ENCODE measurements around the gene PTPN23. TPM values are rescaled to one million over a fixed set of nuclear protein-coding genes. Genes with fewer than 3 reads are reported as not detected.

Gene PTPN23
- total RNA-seq, 1 donor from 2014 or later, result 9.5 TPM

DNA sequence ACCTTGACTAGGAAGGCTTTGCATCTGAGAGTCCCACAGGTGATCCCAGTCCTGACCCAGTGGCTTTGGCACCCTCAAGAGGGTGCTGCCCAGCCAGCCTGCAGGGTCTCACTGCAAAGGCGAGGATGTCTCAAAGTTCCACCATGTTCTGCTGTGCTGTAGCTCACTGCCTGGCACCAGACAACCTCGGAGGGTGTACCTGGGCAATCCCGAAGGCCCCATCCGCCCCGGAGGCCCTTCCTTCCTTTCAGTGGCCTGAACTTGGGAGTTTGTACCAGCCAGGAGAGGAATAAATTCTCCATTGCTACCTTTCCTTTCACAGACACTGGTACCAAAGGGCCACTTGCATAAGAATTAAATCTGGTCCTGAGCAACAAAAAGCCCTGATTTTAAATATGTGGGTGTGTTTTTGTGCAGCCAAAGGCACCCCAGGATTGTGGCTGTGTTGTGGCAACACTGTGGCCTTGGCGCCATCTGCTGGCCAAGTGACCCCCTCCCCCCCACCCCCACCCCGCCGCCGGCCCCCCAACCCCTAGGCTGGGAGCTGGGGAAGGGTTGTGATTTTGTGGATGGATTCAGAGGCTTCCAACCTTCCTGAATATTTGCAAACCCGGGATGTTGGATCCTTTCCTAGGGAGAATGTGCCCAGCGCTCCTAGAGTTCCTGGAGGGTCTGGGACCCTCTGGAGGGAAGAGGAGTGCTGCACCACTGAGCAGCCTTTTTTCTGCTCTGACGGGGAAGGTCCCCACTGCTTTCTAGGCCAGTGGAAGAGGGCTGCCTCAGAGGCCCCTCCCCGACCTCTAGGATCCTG, 9.7 kb upstream of the PTPN23 start:
- DNase-seq (ENCODE audit: low read depth in 2 of 2), result peak in 1 of 2 donors; percentile 34

DNA sequence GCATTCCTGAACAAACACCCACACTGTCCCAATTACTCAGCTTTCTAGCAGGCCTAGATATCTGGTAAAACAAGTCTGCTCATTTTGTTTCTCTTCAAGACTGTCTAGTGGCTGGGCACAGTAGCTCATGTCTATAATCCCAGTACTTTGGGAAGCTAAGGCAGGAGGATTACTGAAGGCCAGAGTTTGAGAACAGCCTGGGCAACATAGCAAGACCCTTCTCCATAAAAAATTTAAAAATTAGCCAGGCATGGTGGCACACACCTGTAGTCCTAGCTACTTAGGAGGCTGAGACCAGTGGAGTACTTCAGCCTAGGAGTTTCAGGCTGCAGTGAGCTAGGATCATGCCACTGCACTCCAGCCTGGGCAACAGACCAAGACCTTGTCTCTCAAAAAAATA, 6.2 kb upstream of the PTPN23 start:
- DNase-seq (ENCODE audit: low read depth in 2 of 2), result no peak

DNA sequence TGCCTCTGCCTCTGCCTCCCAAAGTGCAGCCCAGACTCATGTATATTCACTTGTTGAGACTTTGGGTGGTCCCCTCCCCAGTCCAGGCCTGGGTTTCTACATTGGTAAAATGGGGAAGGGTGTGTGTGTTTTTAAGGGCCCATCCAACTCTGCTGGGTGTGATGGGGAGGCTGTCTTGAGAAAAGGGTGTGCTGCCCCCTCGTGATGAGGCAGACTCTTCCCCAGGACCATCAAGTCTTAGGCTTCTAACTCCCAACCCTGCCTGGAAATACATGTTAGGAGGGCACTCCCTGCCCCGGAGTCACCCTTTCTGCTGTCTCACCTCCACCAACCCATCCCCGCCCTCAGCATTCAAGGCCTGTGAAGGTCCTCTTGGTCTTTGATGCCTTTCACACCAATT, 4.4 kb upstream of the PTPN23 start:
- DNase-seq (ENCODE audit: low read depth in 2 of 2), result no peak

DNA sequence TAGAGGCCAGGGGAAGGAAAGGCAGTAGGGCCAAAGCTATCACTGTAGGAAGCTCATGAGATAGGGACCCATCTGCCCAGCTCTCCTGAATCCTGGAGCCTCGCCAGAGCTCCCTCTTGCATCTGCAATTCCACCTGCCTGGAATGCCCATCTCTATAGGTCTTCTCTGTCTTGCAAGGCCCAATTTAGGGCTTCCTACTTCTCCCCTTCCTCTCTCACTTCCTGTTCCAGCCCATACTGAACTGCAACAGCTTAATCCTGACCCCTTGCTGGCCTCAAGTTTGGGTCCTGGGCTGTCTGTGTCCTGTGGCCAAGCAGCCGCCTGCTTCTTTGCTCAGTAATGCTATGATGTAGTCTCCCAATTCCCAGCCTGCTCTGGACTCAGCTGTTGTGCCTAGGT, 3.6 kb upstream of the PTPN23 start:
- no peak for DNase-seq (ENCODE audit: low read depth in 2 of 2)

DNA sequence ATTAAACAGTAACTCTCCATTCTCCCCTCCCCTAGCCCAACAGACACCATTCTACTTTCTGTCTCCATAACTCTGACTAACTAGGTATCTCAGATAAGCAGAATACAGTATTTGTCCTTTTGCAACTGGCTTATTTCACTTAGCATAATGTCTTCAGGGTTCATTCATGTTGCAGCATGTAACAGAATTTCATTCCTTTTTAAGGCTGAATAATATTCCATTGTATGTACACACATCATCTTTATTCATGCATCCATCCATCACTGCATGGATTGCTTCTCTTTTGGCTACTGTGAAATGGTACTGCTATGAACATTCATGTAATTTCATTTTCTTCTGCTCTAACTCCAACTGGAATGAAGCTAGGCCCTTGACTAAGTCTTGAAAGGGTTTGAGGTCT, 2.0 kb upstream of the PTPN23 start:
- DNase-seq (ENCODE audit: low read depth in 2 of 2), result no peak

DNA sequence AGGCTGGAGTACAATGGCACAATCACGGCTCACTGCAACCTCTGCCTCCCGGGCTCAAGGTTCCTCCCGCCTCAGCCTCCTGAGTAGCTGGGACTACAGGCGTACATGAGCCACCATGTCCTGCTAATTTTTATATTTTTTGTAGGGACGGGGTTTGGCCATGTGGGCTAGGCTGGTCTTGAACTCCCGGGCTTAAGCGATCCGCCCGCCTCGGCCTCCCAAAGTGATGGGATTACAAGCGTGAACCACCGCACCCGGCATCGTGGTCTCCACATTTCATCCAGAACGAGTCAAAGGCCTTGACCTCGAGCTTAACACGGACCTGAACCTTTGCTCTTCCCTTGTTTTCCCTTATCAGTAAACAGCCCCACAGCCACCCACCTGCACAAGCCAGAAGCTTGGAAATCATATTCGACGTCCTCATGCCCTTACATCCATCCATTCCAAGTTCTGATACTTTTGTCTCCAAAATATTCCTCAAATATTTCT, 1.4 kb upstream of the PTPN23 start:
- no peak for DNase-seq (ENCODE audit: low read depth in 2 of 2)

DNA sequence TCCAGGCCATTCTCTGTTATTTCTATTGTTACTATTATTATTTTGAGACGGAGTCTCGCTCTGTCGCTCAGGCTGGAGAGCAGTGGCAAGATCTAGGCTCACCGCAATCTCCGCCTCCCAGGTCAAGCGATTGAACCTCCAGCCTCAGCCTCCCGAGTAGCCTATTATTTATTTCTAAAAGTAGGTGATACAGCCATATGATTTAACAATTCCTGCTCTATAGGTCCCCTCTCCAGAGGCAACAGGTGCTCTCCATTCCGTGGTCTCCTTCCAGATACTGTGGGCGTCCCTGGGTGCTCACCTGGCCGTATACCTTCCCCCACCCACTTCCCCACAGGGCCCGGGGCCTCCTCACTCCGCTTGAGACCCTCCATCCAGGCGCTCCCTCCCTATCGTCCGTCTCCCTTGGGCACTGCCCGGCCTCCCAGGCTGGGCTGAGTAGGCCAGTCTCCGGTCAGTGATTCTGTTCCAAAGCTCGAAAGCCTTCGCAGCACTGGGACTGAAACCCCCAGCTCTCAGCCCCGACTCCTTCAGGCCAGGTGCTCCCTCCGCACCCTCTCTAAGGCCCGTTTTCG, 708 bp upstream of the PTPN23 start:
- DNase-seq (ENCODE audit: low read depth in 2 of 2), result peak in 1 of 2 donors; percentile 11

DNA sequence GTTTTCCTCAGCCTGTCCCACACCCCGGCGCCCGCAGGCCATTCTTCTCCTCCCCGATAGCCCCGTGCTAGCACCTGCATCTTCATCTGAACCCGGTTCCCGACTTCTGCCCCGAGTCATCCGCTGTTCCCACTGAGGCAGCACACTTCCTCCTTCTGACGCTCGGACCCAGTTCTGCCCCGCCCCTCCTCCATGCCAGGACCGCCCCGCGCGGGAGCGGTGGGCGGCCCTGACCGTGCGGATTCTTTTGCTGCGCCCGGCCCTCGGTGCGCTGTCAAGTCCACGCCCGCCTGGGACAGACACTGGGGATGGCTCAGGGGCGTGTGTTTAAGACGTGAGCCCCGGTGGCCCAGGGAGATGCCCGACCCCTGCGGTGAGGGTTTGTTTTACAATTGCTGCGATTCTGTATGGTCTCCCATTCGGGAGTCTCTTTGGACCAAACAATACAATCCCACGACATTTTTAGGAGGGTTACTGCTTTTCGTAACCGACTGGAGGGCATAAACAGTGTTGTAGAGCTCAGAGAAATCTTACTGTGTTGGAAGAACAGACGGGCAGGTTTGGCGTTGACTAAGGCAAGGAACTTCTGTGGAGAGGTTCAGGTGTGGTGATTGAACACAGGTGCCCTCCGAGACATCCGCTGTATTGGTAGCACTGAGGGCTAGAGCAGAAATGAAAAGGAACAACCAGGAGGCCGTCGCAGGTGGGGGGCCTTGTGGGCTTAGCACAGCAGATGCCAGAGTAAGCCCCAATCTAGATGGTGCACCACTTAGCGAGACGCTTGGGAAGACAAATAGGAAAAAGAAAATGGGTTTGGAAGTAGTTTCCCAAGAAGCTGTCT, 716 bp downstream of the PTPN23 start:
- peak; percentile 65 to 92 for DNase-seq (ENCODE audit: low read depth in 2 of 2)

DNA sequence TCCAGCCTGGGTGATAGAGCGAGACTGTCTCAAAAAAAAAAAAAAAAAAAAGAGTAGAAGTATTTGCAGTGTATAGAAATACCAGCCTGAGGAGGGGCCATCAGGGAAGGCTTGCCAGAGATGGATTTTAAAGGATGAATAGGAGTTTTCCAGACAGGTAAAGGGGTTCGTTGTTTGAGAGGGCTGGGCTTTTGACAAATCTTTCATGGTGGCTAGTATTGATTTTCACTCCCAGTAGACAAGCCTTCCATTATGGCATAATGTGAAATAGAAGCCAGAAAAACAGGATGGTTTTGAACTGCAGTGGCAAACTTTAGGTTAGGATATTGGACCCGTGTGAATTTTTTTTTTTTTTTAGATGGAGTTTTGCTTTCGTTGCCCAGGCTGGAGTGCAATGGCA, 3.6 kb downstream of the PTPN23 start:
- no peak for DNase-seq (ENCODE audit: low read depth in 2 of 2)

DNA sequence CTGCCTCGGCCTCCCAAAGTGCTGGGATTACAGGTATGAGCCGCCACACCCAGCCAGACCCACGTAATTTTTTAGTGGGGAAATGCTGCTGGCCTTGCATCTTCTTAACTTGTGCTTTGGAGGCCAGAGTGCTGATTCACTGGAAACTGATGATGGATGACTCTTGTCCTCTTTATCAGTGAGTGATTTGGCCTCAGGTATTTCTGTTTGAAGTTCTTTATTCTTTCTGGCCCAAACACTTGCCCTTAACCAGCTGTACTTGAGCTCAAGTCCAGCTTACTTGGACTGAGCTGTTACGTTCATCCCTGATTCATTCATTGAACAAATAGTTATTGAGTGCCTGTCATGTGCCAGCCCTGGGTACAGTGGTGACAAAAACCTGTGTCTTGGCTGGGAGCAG, 4.2 kb downstream of the PTPN23 start:
- DNase-seq (ENCODE audit: low read depth in 2 of 2), result no peak

DNA sequence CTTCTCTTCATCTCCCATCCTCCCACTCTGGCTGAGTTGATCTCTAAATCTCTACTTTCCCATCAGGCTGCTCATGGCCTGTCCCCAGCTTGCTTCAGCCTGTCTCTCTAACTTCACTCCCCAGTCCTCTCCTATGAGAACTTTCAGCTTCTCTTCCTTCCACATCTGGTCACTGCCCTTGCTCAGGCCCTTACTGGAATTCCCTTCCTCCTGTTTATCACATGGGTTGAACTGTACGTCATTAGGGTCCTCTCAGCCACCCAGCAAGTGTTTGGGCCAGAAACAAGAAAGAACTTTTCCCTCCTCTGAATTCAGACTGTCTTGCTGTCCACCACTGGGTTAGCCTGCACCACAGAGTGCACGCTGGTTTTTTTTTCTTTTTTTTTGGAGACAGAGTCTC, 5.0 kb downstream of the PTPN23 start:
- no peak for DNase-seq (ENCODE audit: low read depth in 2 of 2)

DNA sequence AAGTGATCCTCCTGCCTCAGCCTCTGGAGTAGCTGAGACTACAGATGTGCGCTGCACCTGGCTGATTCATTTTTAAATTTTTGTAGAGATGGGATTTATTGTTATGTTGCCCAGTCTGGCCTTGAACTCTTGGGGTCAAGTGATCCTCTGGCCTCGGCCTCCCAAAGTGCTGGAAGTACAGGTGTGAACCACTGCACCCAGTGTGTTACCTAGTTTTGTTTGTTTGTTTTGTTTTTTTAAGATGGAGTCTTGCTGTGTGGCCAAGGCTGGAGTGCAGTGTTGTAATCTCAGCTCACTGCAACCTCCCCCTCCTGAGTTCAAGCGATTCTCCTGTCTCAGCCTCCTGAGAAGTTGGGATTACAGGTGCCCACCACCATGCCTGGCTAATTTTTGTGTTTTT, 12.1 kb downstream of the PTPN23 start:
- no peak for DNase-seq (ENCODE audit: low read depth in 2 of 2)

DNA sequence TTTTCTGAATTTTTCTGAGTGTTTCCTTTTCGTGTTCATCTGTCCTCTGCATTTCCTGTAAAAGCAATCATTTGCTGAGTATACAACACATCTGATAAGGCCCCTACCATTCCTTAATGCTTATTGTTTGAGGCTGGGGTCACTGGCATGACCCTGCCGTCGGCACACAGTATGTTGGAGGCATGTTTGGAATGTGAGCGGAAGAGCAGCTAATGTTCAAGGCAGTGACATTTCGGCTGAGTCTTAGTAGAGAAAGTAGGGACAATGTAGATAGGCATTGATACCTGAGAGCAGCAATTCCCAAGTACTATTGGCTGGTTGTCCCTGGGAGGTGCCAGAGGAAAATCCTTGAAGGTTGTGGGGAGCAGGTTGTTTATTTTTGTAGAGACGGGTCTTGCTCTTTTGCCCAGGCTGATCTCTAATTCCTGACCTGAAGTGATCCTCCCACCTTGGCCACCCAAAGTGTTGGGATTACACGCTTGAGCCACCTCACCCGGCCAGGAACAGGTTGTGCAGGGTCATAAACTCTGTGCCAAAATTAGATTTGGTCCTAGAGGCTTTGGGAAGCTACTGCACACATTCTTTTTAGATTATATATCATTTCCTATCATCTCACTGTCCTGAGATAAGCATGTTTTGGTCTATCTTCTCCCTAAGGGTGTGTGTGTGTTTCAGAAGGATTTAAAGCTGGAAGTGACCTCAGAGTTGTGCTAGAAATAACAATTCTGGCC, 13.5 kb downstream of the PTPN23 start:
- DNase-seq (ENCODE audit: low read depth in 2 of 2), result peak in 1 of 2 donors; percentile 68

DNA sequence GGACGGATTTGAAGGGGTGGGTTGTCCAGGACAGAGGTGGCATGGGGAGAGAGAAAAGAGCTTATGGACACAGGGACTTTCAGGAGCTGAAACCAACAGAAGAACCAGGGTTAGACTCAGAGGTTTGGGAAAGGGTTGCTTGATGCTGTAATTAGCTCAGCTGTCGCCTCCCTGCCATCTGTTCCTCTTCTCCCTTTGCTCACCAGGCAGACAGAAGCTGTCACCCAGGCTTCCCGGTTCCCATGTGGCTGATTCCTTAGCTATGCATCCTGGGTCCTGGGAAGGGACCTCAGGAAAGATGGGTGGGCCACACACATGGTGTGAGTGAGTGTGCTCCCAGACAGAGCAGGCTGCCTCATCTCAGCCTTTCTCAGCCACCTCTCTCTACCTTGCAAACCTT, 14.1 kb downstream of the PTPN23 start:
- DNase-seq (ENCODE audit: low read depth in 2 of 2), result no peak

DNA sequence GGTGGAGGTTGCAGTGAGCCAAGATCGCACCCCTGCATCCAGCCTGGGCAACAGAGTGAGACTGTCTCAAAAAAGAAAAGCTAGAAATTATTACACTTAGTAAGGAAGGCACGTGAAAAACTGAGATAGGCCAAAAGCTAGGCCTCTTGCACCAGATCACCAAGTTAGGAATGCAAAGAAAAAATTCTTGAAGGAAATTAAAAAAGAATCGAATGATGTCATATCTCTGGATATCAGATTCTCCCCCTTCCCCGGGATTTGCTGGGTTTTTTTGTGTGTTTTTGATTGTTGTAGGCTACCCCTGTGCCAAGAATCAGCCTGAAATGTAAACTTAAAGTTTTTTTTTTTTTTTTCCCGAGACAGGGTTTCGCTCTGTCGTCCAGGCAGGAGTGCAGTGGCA, 17.4 kb downstream of the PTPN23 start:
- no peak for DNase-seq (ENCODE audit: low read depth in 2 of 2)

DNA sequence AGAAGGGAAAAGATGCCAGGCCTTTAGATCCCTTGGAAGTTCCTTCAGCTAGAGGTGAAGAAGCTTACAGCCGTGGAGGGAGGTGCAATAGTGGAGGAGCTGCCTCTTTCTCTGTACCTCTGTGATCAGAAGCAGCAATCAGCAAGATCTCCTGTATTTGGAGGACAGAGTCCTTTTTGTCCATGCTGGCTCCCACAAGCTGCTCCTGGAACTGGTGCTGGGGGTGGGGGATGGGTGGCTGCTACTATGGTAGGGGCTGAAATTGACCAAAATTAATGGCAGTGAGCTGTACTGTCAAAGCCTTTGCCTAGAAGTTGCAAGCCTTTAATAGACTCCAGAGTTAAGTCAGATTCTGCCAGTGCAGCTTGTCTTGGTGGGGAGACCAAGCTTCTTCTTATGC, 18.2 kb downstream of the PTPN23 start:
- DNase-seq (ENCODE audit: low read depth in 2 of 2), result no peak

DNA sequence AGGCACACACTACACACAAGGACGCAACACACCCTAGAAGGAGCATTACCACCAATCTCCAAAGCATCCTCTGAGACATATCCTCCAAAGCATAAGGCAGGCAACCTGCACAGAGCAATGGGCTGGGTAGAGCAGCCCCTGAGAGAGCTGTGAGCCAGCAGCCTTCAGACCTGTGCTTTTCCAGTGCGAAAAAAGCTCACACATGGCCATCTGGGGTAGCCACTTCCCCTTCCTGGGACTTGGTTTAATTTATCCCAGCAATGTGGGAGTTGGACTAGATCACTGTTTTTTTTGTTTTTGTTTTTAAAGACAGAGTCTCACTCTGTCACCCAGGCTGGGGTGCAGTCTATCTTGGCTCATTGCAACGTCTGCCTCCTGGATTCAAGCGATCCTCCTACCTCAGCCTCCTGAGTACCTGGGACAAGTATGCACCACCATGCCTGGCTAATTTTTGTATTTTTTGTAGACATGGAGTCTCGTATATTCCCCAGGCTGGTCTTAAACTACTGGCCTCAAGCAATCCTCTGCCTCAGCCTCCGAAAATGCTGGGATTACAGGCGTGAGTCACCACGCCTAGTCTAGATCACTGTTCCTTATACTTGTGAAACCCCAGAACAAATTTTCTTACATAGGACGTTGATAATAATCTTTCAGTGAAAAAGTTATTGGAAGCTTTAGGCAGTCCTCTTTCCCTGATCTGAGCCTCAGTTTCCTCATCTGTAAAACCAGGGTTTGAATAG, 18.9 kb downstream of the PTPN23 start:
- DNase-seq (ENCODE audit: low read depth in 2 of 2), result no peak

DNA sequence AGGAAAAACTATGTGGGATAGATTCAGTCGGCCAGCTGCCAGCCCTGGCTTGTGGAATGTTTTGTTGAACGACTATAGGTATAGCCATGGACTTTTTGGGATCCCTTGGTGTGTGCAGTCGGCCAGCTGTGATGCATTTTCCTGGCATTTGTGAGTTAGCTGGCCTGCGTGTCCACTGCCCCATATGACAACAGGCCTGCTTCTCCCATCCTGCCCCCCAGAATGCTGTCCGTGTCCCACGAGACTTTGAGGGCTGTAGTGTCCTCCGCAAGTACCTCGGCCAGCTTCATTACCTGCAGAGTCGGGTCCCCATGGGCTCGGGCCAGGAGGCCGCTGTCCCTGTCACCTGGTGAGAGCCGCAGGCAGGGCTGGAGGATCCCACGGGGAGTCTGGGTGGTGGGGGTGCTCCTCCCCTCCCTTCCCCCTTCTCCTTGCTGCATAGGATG, 23.6 kb downstream of the PTPN23 start:
- no peak for DNase-seq (ENCODE audit: low read depth in 2 of 2)

DNA sequence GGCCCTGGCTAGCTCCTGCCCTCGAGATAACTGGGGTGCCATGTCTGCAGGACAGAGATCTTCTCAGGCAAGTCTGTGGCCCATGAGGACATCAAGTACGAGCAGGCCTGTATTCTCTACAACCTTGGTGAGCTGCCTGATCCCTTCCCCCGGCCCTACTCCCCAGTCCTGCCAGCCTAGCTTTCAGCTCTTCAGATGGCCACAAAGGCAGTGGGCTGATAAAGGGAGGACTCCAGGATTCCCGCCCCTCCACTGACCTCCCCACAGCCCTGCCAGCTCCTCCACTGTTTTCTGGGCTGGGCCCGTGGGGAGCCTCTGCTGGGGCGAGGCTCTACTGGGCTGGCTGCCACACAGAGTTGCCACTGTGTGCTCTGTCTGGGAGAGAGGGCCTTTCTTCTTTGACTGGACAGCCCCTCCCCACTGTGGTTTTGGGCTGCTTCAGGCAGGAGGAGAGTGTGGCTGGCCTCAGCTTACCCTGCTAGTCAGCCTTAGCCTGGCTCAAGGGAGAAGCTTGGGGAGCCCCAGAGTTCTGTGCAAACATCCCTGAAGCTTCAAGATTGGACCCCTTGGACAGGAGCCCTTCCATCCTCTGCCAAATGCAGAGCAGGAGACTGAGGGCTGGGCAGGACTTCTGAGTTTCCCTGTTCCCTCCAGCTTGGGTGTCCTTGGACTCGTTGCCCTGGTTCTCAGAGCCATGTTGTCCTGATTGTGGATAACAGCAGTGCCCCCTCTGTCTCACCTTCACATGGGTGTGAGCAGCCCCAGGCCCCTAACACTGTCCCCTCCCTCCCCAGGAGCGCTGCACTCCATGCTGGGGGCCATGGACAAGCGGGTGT, 24.4 kb downstream of the PTPN23 start:
- no peak for DNase-seq (ENCODE audit: low read depth in 2 of 2)

Data from dermis microvascular lymphatic vessel endothelial cell (primary cell).